HFF-Myc (cell line): Measurements from ENCODE around the gene VPS35L.

Experiments
- DNase-seq: peaks from one replicate; pipeline ENCODE4 v3.0.0-alpha.2; 2011; ENCODE audit warnings: low read depth; ENCODE audit errors: extremely low read depth
- H3K4me3 ChIP-seq: replicated peaks from 2 replicates; pipeline ENCODE4 v1.5.1; 2011; ENCODE audit warnings: low read depth, mild to moderate bottlenecking, control low read depth, low read length
- TF ChIP-seq, protein P1 (sequence below): IDR thresholded peaks from 2 replicates; pipeline ENCODE4 v1.5.1; 2012; ENCODE audit warnings: mild to moderate bottlenecking, low read depth, low read length, control low read depth; ENCODE audit errors: missing control alignments

Gene VPS35L

DNA sequence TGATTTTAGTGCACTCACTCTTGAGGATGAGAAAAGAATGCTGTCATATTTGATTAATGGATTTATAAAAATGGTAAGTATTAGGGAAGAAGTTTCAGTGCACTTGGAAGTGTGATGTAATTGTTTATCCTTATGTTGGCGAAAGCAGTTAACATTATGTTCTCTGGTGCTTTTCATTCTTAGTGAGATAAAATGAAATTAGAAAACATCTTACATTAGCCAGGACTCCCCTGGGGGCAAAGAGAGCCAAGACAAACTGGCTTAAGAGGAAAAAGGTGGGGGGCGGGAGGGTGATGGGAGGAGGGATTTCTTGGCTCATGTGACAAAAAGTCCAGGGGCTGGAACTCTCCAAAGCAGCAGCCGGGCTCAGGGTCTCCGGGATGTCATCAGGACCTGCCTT lies 89.4 kb downstream of the VPS35L start:
- no peak overlapping the region for H3K4me3 ChIP-seq
- DNase-seq, result no peak
- TF ChIP-seq, protein P1, sequence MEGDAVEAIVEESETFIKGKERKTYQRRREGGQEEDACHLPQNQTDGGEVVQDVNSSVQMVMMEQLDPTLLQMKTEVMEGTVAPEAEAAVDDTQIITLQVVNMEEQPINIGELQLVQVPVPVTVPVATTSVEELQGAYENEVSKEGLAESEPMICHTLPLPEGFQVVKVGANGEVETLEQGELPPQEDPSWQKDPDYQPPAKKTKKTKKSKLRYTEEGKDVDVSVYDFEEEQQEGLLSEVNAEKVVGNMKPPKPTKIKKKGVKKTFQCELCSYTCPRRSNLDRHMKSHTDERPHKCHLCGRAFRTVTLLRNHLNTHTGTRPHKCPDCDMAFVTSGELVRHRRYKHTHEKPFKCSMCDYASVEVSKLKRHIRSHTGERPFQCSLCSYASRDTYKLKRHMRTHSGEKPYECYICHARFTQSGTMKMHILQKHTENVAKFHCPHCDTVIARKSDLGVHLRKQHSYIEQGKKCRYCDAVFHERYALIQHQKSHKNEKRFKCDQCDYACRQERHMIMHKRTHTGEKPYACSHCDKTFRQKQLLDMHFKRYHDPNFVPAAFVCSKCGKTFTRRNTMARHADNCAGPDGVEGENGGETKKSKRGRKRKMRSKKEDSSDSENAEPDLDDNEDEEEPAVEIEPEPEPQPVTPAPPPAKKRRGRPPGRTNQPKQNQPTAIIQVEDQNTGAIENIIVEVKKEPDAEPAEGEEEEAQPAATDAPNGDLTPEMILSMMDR, result no peak

DNA sequence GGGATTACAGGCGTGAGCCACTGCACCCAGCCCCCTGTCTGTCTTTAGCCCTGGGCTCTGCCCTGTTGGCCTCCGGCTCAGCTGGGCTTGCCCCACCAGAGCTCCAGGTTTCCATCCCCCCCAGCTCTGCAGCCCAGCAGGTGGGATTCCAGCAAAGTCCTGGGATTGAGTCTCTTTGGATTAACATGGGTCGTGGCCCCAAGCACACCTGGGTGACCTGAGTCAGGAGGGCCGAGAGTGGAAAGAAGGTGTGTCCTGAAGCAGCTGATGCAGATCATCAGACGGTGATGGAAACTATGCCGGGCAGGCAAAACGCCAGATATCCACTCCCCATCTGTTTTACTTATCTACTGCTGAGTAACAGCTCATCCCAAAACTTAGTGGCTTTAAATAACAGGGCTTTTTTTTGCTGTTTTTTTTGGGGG lies 90.1 kb downstream of the VPS35L start:
- no peak overlapping the region for H3K4me3 ChIP-seq
- TF ChIP-seq, protein P1, result no peak
- no peak for DNase-seq

DNA sequence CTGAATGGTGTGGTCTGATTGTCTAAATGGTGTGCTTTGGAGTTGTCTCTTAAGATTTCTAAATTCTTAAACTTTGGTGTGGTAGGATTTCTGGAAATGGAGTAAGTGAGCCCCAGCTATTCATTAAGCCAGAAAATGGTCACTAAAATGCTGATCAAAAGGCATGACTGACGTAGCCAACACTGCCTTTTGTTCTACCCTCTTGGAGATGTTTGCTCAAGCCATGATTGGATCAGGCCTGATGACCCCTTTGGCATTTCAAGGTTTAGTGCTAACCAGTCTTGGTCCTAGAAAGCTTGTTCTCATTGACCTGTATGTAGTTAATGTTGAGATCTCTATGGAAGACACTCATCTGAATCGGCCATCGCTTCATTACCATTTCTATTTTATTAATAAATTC lies 94.5 kb downstream of the VPS35L start:
- DNase-seq, result no peak
- no peak overlapping the region for H3K4me3 ChIP-seq
- TF ChIP-seq, protein P1, result no peak

DNA sequence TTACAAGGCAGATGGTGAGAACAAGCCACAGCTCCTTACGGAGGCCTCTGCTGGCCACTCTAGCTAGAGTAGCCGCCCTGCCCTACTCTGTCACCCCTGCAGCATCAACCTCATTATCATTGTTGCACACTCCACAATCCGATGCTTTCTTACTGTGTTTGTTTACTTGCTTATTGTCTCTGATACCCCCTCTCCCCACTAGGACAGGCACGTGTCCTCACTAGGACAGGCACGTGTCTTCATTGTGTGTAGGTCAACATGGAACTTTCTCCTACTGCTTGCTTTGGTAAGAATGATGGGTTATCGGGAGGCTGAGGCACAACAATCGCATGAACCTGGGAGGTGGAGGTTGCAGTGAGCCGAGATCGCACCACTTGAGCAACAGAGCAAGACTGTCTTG lies 98.6 kb downstream of the VPS35L start:
- no peak for DNase-seq
- TF ChIP-seq, protein P1, result no peak
- H3K4me3 ChIP-seq, result no peak overlapping the region

DNA sequence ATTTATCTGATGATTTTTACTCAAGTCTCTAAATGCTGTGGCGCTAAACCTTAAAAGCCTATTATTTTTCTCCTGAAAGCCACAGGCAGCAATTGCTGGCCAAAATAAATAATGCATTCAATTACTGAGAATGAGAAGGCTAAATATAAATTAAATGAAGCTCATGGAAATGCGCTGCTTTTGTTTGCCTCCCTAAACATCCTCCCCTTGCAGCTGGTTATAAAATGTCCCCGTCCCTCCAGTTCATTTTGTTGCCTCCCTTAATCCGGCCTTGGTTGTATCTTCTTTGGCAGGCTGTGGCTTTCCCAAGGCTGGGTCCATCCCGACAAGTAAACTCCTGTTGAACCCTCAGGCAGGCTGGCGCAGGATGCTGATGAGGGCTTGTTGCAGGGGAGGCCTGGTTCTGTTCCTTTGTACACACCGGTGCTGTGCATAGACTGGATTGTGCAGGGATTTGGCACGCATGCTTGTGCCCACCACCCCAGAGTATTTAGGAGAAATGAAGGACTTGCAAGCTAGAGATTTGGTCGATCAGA lies 99.8 kb downstream of the VPS35L start:
- TF ChIP-seq, protein P1, result no peak
- no peak overlapping the region for H3K4me3 ChIP-seq
- DNase-seq, result no peak

DNA sequence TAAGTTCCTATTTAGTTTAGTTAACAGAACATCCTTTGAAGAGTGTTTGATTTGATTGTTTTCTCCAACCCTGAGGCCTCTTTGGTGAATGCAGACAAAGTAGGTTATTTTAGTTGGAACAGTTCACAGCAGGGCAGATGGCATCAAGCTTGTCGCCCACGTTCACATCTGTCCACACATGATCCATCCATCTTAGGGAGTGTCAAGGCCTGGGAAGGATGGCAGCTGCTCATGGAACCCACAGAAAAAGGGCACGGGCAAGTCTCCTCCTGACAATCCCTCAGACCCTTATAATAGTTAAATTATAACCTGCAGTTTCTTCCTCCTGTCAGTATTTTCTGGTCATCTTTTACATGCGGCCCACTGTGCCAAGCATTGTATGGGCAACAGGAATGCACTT lies 102.3 kb downstream of the VPS35L start:
- TF ChIP-seq, protein P1, result no peak
- no peak overlapping the region for H3K4me3 ChIP-seq
- DNase-seq, result no peak

DNA sequence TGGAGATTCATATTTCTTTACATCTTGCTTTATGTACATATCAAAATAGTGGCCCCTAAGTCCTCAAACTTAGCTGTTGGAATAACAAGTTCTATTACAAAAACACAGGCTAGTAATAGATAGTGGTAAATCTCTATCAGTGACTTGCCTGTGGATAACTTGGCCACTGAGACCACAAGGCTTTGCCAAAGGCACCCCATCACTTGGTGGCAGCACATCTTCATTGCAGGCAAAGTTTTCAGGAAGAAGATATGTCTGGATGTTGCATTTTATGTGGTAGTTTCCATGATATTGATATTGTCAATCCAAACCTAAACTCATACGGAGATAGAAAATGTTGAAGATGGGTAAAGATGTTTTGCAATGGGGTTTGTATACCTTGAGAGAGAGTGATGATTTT lies 104.1 kb downstream of the VPS35L start:
- TF ChIP-seq, protein P1, result no peak
- no peak overlapping the region for H3K4me3 ChIP-seq
- no peak for DNase-seq
